Measurements from ENCODE around the gene ST6GALNAC1. TPM values are rescaled to one million over a fixed set of nuclear protein-coding genes. Genes with fewer than 3 reads are reported as not detected.

Gene ST6GALNAC1
- total and polyA plus RNA-seq, 2 of the 4 experiments (the other 2 are of a cell fraction): not detected

GRCh38 chr17:76675648-76676047 is 32.1 kb upstream of the ST6GALNAC1 start:
- Histone ChIP-seq H3K27ac (ENCODE audit: insufficient read depth, low read length) (no peak overlapping the region), H3K9ac (ENCODE audit: low read depth, low read length) (no peak overlapping the region), H2AK9ac (replicated peaks; ENCODE audit: low read depth, low read length, poor library complexity) (no peak overlapping the region), H3K9me3 (ENCODE audit: control insufficient read depth, insufficient read depth, low read length) (no peaks in the 10 kb centered on the region), H4K91ac (ENCODE audit: insufficient read depth, low read depth, low read length) (no peak overlapping the region), H3K9me1 (ENCODE audit: insufficient read depth, low read length) (peaks cover 11% of the 10 kb centered on the region), H3K14ac (replicated peaks; ENCODE audit: low read depth, low read length) (no peak overlapping the region), H3K4me1 (ENCODE audit: control insufficient read depth, insufficient read depth, low read length) (peaks cover 8% of the 10 kb centered on the region), H3K36me3 (ENCODE audit: control insufficient read depth, insufficient read depth, low read length) (peaks cover 33% of the 10 kb centered on the region), H3K23ac (ENCODE audit: low read depth, low read length) (no peak overlapping the region), H3K79me1 (ENCODE audit: low read depth in 1 of 2, low read length in 2 of 2) (peaks cover 0 to 37% of the 10 kb centered on the region in 2 experiments; a peak in 2 of 4 replicates), H3K27me3 (ENCODE audit: control insufficient read depth, insufficient read depth, low read length) (no peaks in the 10 kb centered on the region), H3K18ac (ENCODE audit: low read depth, low read length) (no peak overlapping the region), H2BK5ac (ENCODE audit: low read depth, low read length, poor library complexity, severe bottlenecking) (no peak overlapping the region), H2BK120ac (ENCODE audit: low read depth, low read length) (no peak overlapping the region), H2AK5ac (ENCODE audit: low read depth, low read length) (no peak overlapping the region), H4K20me1 (ENCODE audit: insufficient read depth, low read length) (0 out of 2 replicates have a peak, but pooled peaks cover under 1% of the 10 kb centered on the region), H3K4me3 (ENCODE audit: insufficient read depth, low read depth, low read length) (no peak overlapping the region), H2AFZ (replicated peaks; ENCODE audit: low read length, poor library complexity) (no peak overlapping the region), H2BK15ac (ENCODE audit: low read depth, low read length) (no peak overlapping the region), H3K4ac (ENCODE audit: low read depth, low read length) (no peak overlapping the region), H4K5ac (ENCODE audit: low read depth, low read length) (no peak overlapping the region), H3K56ac (ENCODE audit: extremely low read depth, insufficient read depth, low read length) (no peak overlapping the region), H4K8ac (ENCODE audit: low read depth in 2 of 2, low read length in 2 of 2) (no peak overlapping the region), H3K4me2 (ENCODE audit: low read depth, low read length) (no peak overlapping the region), H2BK20ac (ENCODE audit: low read depth, low read length) (no peak overlapping the region)
- ChIA-PET CTCF (interaction anchor here (0.7 kb wide), 1 partner anchor 104 kb away, joined by 4 read pairs; no protein-coding TSS in a partner anchor), POLR2A (ENCODE audit: unreplicated experiment) (no interaction called here)
- intact Hi-C loops (cut with micrococcal nuclease) (no loop called here), in situ Hi-C loops (cut with MboI; ENCODE audit: low sequenced_read_pairs) (no loop called here), dilution Hi-C loops (cut with HindIII; ENCODE audit: low sequenced_read_pairs, unreplicated experiment) (no loop called here)
- WGBS, 2 experiments (ENCODE audit: extremely low coverage in 2 of 2, insufficient read length in 1 of 2): no CpG with 5 or more reads among the region's 6 CpGs
- DNase-seq (no peak), ATAC-seq (ENCODE audit: low read depth) (no peak)
- TF ChIP-seq RAD21 (IDR thresholded peaks at IDR 0.05; ENCODE audit: low read length): no peak
- TF ChIP-seq, protein P1, sequence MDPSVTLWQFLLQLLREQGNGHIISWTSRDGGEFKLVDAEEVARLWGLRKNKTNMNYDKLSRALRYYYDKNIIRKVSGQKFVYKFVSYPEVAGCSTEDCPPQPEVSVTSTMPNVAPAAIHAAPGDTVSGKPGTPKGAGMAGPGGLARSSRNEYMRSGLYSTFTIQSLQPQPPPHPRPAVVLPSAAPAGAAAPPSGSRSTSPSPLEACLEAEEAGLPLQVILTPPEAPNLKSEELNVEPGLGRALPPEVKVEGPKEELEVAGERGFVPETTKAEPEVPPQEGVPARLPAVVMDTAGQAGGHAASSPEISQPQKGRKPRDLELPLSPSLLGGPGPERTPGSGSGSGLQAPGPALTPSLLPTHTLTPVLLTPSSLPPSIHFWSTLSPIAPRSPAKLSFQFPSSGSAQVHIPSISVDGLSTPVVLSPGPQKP (IDR thresholded peaks at IDR 0.05; ENCODE audit: borderline replicate concordance, low read depth, low read length): no peak
- TF ChIP-seq BHLHE40 (IDR thresholded peaks at IDR 0.05; ENCODE audit: low read depth, low read length): no peak
- no peak for TF ChIP-seq MXI1 (IDR thresholded peaks at IDR 0.05; ENCODE audit: borderline replicate concordance, low read depth, low read length)
- TF ChIP-seq NFE2L2 (IDR thresholded peaks at IDR 0.05; ENCODE audit: low read depth, low read length): no peak
- no peak for TF ChIP-seq POLR2A (IDR thresholded peaks at IDR 0.05; ENCODE audit: low read depth, low read length)
- no peak for TF ChIP-seq RCOR1 (IDR thresholded peaks at IDR 0.05; ENCODE audit: insufficient replicate concordance, low read length)
- no peak for TF ChIP-seq FOS (IDR thresholded peaks at IDR 0.05; ENCODE audit: low read depth, low read length)
- no peak for TF ChIP-seq MAZ (IDR thresholded peaks at IDR 0.05; ENCODE audit: borderline replicate concordance, low read depth, low read length)
- no peak for TF ChIP-seq MAFK (IDR thresholded peaks at IDR 0.05; ENCODE audit: low read depth, low read length)
- TF ChIP-seq CTCF (conservative IDR thresholded peaks at IDR 0.05; ENCODE audit: low read depth, low read length): no peak
- TF ChIP-seq CEBPB (IDR thresholded peaks at IDR 0.05; ENCODE audit: low read depth, low read length): no peak
- TF ChIP-seq CHD1 (IDR thresholded peaks at IDR 0.05; ENCODE audit: low read depth, low read length): no peak
- BruUV-seq (replicated peaks): no TSS peak
